HepG2 (cell line): ENCODE results near the gene PPFIA3. TPM values are rescaled to one million over a fixed set of nuclear protein-coding genes. Genes with fewer than 3 reads are reported as not detected.

Experiments used
- ADNP ChIP-seq: sonication (generic); formaldehyde crosslinking; IDR thresholded peaks from 2 replicates; pipeline ENCODE4 v1.4.0; 2020; ENCODE audit warnings: missing genetic modification reagents
- CBX5 ChIP-seq: sonication (generic); formaldehyde crosslinking; IDR thresholded peaks from 2 replicates; pipeline ENCODE4 v1.4.0; 2020; ENCODE audit warnings: missing genetic modification reagents, borderline replicate concordance
- GABPA ChIP-seq, 2 experiments: IDR thresholded peaks; 2 replicates each; pipeline ENCODE4 v1.6.1; 2011 to 2016; ENCODE audit warnings: low read depth in 2 of 2, low read length in 1 of 2, missing biosample characterization in 1 of 2, missing genetic modification characterization in 1 of 2
- KLF11 ChIP-seq: IDR thresholded peaks from 2 replicates; pipeline ENCODE4 v1.6.1; 2016; ENCODE audit warnings: missing compliant biosample characterization
- MEIS1 ChIP-seq: sonication (generic); formaldehyde crosslinking; IDR thresholded peaks from 2 replicates; pipeline ENCODE4 v1.9.0; 2021; ENCODE audit warnings: mild to moderate bottlenecking, missing genetic modification reagents, moderate library complexity, borderline replicate concordance
- NCOA5 ChIP-seq: sonication (generic); formaldehyde crosslinking; IDR thresholded peaks from 2 replicates; pipeline ENCODE4 v1.4.0; 2020; ENCODE audit warnings: missing genetic modification reagents
- RBFOX2 ChIP-seq: fragments of 200-400 bp; formaldehyde crosslinking; IDR thresholded peaks from 2 replicates; pipeline ENCODE4 v1.6.1; 2017; ENCODE audit warnings: low read depth, mild to moderate bottlenecking, low read length
- SALL1 ChIP-seq: sonication (generic); formaldehyde crosslinking; IDR thresholded peaks from 2 replicates; pipeline ENCODE4 v1.8.0; 2022; ENCODE audit warnings: mild to moderate bottlenecking, missing genetic modification reagents
- SMARCC2 ChIP-seq: fragments of 450-650 bp; IDR thresholded peaks from 2 replicates; pipeline ENCODE4 v1.6.1; 2017; ENCODE audit warnings: antibody characterized with exemption, mild to moderate bottlenecking
- ZFX ChIP-seq: sonication (generic); formaldehyde crosslinking; IDR thresholded peaks from 2 replicates; pipeline ENCODE4 v1.4.0; 2020; ENCODE audit warnings: mild to moderate bottlenecking, low read depth, missing genetic modification reagents, moderate library complexity
- ZNF24 ChIP-seq: fragments of 450-650 bp; IDR thresholded peaks from 2 replicates; pipeline ENCODE4 v1.6.1; 2017; ENCODE audit warnings: antibody characterized with exemption, mild to moderate bottlenecking
- ZNF282 ChIP-seq: fragments of 450-650 bp; IDR thresholded peaks from 2 replicates; pipeline ENCODE4 v1.6.1; 2018; ENCODE audit not compliant: partially characterized antibody
- ZNF543 ChIP-seq: sonication (generic); formaldehyde crosslinking; IDR thresholded peaks from 2 replicates; pipeline ENCODE4 v1.4.0; 2020; ENCODE audit warnings: mild to moderate bottlenecking, missing genetic modification reagents
- ZNF557 ChIP-seq: sonication (generic); formaldehyde crosslinking; IDR thresholded peaks from 2 replicates; pipeline ENCODE4 v1.4.0; 2020; ENCODE audit warnings: missing genetic modification reagents
- ZNF614 ChIP-seq: IDR thresholded peaks from 2 replicates; pipeline ENCODE4 v1.6.1; 2018; ENCODE audit warnings: missing biosample characterization, missing genetic modification reagents, inconsistent platforms, borderline replicate concordance
- ZNF678 ChIP-seq: sonication (generic); formaldehyde crosslinking; IDR thresholded peaks from 2 replicates; pipeline ENCODE4 v1.4.0; 2020; ENCODE audit warnings: mild to moderate bottlenecking, missing genetic modification reagents
- ZNF724P ChIP-seq: sonication (generic); formaldehyde crosslinking; IDR thresholded peaks from 2 replicates; pipeline ENCODE4 v1.8.0; 2022; ENCODE audit warnings: missing genetic modification reagents, borderline replicate concordance
- ZNF782 ChIP-seq: sonication (generic); formaldehyde crosslinking; IDR thresholded peaks from 2 replicates; pipeline ENCODE4 v1.4.0; 2020; ENCODE audit warnings: missing genetic modification reagents, mild to moderate bottlenecking, borderline replicate concordance
- ZSCAN9 ChIP-seq: IDR thresholded peaks from 2 replicates; pipeline ENCODE4 v1.6.1; 2016; ENCODE audit warnings: borderline replicate concordance
- polyA plus RNA-seq, 8 experiments: library from polyadenylated mRNA; depleted of rRNA in 3 of 8; stranded (reverse) in 7 of 8; unstranded in 1 of 8; fragments of >200 nt; fragmentation: Illumina TruSeq in 4 of 8; extraction: Trizol in 4 of 8; gene quantifications; 2 replicates each; pipeline versions ENCODE4 v1.2.1 to v1.2.3, GENCODE V29; 2011 to 2016; ENCODE audit warnings: low read depth in 4 of 8, missing spikeins in 1 of 8, mixed read lengths in 1 of 8; ENCODE audit not compliant: insufficient read depth in 1 of 8
- total RNA-seq, 5 experiments: library from RNA; depleted of rRNA; stranded (reverse); fragments of >200 nt; fragmentation: Illumina TruSeq; extraction: Trizol; gene quantifications; 2 replicates each; pipeline ENCODE4 v1.2.3, GENCODE V29; 2016; ENCODE audit warnings: low read depth in 1 of 5
- TF ChIP-seq, protein P1 (sequence below): sonication (generic); formaldehyde crosslinking; IDR thresholded peaks from 2 replicates; pipeline ENCODE4 v1.5.0; 2020; ENCODE audit warnings: mild to moderate bottlenecking, missing genetic modification reagents, borderline replicate concordance
- TF ChIP-seq, protein P2 (sequence below): sonication (generic); formaldehyde crosslinking; IDR thresholded peaks from 2 replicates; pipeline ENCODE4 v1.8.1; 2023; ENCODE audit warnings: mild to moderate bottlenecking, inconsistent platforms, moderate library complexity, missing genetic modification reagents, borderline replicate concordance

PPFIA3 gene
- total and polyA plus RNA-seq, 2 of the 13 experiments (the other 11 are each of a cell fraction or from before 2014, with no cell fraction given): 6.7 to 8.6 TPM

DNA sequence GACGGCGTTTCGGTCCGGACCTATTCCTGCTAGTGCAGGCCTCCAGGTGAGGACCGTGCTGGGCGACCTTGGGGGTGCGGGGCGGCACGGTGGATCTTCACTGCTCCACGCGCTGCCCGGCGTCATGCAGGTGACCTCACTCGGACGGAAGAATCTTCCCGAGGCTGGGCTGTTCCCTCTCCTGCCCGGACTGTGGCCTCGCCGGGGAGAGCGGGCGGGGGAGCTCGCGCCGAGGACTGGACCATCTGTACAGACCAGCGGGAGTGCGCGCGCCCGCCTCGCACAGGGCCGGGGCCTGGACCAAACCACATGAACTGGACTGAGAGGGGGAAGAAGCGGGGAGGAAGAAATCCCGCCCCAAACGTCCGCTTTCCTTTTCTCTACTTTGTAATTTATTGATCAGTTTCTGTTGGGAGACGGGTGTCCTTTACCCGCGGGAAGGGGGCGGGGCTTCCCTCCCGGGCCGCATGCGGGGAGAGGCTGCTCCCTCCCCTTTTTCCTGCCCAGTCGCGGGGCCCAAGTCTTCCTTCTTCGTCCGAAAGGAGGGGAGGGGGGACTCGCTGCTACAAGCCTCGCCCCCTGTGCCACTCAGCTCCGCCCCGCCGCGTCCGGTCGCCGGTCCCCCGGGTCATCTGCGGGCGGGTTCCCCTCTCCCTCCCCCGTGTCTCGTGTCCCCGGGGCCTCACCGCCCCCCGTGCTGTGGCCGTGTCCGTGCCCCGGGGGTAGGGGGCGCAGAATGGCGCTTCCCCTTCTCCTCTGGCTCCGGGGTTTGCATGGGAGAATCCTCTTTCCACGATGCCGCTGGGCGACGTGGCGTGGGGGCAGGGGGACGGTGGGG is 31.0 kb downstream of the PPFIA3 start (continued):
- TF ChIP-seq, protein P1, sequence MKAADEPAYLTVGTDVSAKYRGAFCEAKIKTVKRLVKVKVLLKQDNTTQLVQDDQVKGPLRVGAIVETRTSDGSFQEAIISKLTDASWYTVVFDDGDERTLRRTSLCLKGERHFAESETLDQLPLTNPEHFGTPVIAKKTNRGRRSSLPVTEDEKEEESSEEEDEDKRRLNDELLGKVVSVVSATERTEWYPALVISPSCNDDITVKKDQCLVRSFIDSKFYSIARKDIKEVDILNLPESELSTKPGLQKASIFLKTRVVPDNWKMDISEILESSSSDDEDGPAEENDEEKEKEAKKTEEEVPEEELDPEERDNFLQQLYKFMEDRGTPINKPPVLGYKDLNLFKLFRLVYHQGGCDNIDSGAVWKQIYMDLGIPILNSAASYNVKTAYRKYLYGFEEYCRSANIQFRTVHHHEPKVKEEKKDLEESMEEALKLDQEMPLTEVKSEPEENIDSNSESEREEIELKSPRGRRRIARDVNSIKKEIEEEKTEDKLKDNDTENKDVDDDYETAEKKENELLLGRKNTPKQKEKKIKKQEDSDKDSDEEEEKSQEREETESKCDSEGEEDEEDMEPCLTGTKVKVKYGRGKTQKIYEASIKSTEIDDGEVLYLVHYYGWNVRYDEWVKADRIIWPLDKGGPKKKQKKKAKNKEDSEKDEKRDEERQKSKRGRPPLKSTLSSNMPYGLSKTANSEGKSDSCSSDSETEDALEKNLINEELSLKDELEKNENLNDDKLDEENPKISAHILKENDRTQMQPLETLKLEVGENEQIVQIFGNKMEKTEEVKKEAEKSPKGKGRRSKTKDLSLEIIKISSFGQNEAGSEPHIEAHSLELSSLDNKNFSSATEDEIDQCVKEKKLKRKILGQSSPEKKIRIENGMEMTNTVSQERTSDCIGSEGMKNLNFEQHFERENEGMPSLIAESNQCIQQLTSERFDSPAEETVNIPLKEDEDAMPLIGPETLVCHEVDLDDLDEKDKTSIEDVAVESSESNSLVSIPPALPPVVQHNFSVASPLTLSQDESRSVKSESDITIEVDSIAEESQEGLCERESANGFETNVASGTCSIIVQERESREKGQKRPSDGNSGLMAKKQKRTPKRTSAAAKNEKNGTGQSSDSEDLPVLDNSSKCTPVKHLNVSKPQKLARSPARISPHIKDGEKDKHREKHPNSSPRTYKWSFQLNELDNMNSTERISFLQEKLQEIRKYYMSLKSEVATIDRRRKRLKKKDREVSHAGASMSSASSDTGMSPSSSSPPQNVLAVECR (CRISPR knock-in tag): peak; percentile 77; the same call in 1 of the 2 replicates
- TF ChIP-seq ZNF543 (CRISPR knock-in tag) (no peak; the same call in 1 of the 2 replicates), ZNF282 (no peak), ZNF614 (no peak), ZNF782 (CRISPR knock-in tag) (peak; percentile 67; the same call in 1 of the 2 replicates), SMARCC2 (no peak), ZFX (CRISPR knock-in tag) (peak; percentile 71), ZNF557 (CRISPR knock-in tag) (no peak; the same call in 1 of the 2 replicates), KLF11 (CRISPR knock-in tag) (no peak), GABPA (IDR thresholded peaks at IDR 0.05; ENCODE audit: low read depth, low read length) (no peak), GABPA (CRISPR knock-in tag; IDR thresholded peaks at IDR 0.05; ENCODE audit: low read depth) (peak; percentile 51), ADNP (no peak), ZNF678 (CRISPR knock-in tag) (peak; percentile 92; the same call in 1 of the 2 replicates), SALL1 (peak; percentile 68), ZNF724P (CRISPR knock-in tag) (no peak; the same call in 1 of the 2 replicates), RBFOX2 (peak; percentile 73), ZSCAN9 (CRISPR knock-in tag) (peak; percentile 22; the same call in 1 of the 2 replicates), CBX5 (CRISPR knock-in tag) (no peak; the same call in 1 of the 2 replicates), ZNF24 (no peak), NCOA5 (CRISPR knock-in tag) (no peak), MEIS1 (CRISPR knock-in tag) (no peak; the same call in 1 of the 2 replicates)
- TF ChIP-seq, protein P2, sequence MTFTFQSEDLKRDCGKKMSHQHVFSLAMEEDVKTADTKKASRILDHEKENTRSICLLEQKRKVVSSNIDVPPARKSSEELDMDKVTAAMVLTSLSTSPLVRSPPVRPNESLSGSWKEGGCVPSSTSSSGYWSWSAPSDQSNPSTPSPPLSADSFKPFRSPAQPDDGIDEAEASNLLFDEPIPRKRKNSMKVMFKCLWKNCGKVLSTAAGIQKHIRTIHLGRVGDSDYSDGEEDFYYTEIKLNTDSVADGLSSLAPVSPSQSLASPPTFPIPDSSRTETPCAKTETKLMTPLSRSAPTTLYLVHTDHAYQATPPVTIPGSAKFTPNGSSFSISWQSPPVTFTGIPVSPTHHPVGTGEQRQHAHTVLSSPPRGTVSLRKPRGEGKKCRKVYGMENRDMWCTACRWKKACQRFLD (CRISPR knock-in tag): no peak; the same call in none of the 2 replicates
